Measurements from ENCODE around the gene NRL.
"Not testable (repeated sequence)": the region's sequence is repeated elsewhere in the genome, so short reads cannot be mapped to it uniquely, and the experiment has no call there.

Gene NRL

DNA sequence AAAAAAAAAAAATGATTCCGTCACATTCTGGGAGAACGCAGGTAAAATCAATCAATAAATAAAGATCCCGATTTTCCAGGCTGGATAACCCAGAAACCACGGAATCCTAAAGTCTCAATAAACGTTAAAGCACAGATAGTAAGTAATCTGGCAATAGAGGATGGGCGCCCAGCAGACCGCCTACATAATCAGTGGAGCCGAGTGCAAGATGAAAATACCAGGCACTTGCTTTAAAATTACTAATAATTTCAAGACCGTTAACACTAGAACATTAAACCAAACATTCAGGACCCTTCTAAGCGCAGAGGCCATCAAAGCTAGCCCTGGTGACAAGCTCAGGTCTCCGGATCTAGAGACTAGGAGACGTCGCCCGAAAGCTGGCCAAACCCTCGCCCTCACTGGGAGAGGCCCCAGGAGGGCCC lies 1.4 kb downstream of the NRL start:
- no peak for DNase-seq
- no peak for TF ChIP-seq CTCF (IDR thresholded peaks at IDR 0.05; ENCODE audit: low read depth, low read length, missing control alignments)
- H3K27ac ChIP-seq: peak overlapping the region; percentile 95
- no peaks in the 10 kb centered on the region for H3K36me3 ChIP-seq (replicated peaks)
- no peaks in the 10 kb centered on the region for H3K27me3 ChIP-seq (replicated peaks)
- peak overlapping the region; percentile 63 for H3K4me3 ChIP-seq (ENCODE audit: low read depth, low read length)
- in situ Hi-C loops (cut with HindIII; ENCODE audit: low pct_ligation_motif_present, low sequenced_read_pairs): no loop called here

- no peak for DNase-seq
- no peaks in the 10 kb centered on the region for H3K36me3 ChIP-seq (replicated peaks)
- in situ Hi-C loops (cut with HindIII; ENCODE audit: low pct_ligation_motif_present, low sequenced_read_pairs): no loop called here
- TF ChIP-seq CTCF (IDR thresholded peaks at IDR 0.05; ENCODE audit: low read depth, low read length, missing control alignments): no peak
- H3K27ac ChIP-seq: no peak overlapping the region
- no peaks in the 10 kb centered on the region for H3K27me3 ChIP-seq (replicated peaks)
- H3K4me3 ChIP-seq (ENCODE audit: low read depth, low read length): no peak overlapping the region
Measured at GRCh38 chr14:24110523-24110922, 4.2 kb downstream of the NRL start.

- DNase-seq: no peak
- Histone ChIP-seq H3K4me3 (ENCODE audit: low read depth, low read length) (no peak overlapping the region), H3K27ac (no peak overlapping the region), H3K27me3 (replicated peaks) (no peaks in the 10 kb centered on the region), H3K36me3 (replicated peaks) (no peaks in the 10 kb centered on the region)
- in situ Hi-C loops (cut with HindIII; ENCODE audit: low pct_ligation_motif_present, low sequenced_read_pairs): no loop called here
- TF ChIP-seq CTCF (IDR thresholded peaks at IDR 0.05; ENCODE audit: low read depth, low read length, missing control alignments): no peak
Measured at GRCh38 chr14:24110060-24110459, 4.7 kb downstream of the NRL start.

- Histone ChIP-seq H3K36me3 (replicated peaks) (no peaks in the 10 kb centered on the region), H3K4me3 (ENCODE audit: low read depth, low read length) (no peak overlapping the region), H3K27ac (no peak overlapping the region), H3K27me3 (replicated peaks) (no peaks in the 10 kb centered on the region)
- no peak for DNase-seq
- TF ChIP-seq CTCF (IDR thresholded peaks at IDR 0.05; ENCODE audit: low read depth, low read length, missing control alignments): no peak
- in situ Hi-C loops (cut with HindIII; ENCODE audit: low pct_ligation_motif_present, low sequenced_read_pairs): no loop called here
Measured at GRCh38 chr14:24108336-24108874, 6.3 kb downstream of the NRL start.

GRCh38 chr14:24106672-24107271 lies 8.0 kb downstream of the NRL start:
- Histone ChIP-seq H3K36me3 (replicated peaks) (no peaks in the 10 kb centered on the region), H3K27me3 (replicated peaks) (no peaks in the 10 kb centered on the region), H3K4me3 (ENCODE audit: low read depth, low read length) (no peak overlapping the region), H3K27ac (no peak overlapping the region)
- no peak for TF ChIP-seq CTCF (IDR thresholded peaks at IDR 0.05; ENCODE audit: low read depth, low read length, missing control alignments)
- no peak for DNase-seq
- in situ Hi-C loops (cut with HindIII; ENCODE audit: low pct_ligation_motif_present, low sequenced_read_pairs): no loop called here

GRCh38 chr14:24105609-24106239 lies 9.0 kb downstream of the NRL start:
- H3K27ac ChIP-seq; H3K27me3 ChIP-seq (replicated peaks); H3K36me3 ChIP-seq (replicated peaks); H3K4me3 ChIP-seq (ENCODE audit: low read depth, low read length); in situ Hi-C loops (cut with HindIII; ENCODE audit: low pct_ligation_motif_present, low sequenced_read_pairs); DNase-seq: not testable (repeated sequence)

All from brain microvascular endothelial cell (primary cell).